ENCODE measurements around the gene XRCC2.

Gene XRCC2

GRCh38 chr7:152607007-152607406 lies 68.9 kb downstream of the XRCC2 start:
- Histone ChIP-seq H3K4me3 (replicated peaks; ENCODE audit: insufficient read depth, low read length) (no peak overlapping the region), H3K27me3 (ENCODE audit: insufficient read depth, poor library complexity, severe bottlenecking) (no peaks in the 10 kb centered on the region), H3K27ac (replicated peaks) (no peak overlapping the region)
- DNase-seq (ENCODE audit: low read depth in 1 of 2, low spot score in 1 of 2), result no peak
- TF ChIP-seq POLR2AphosphoS5 (IDR thresholded peaks at IDR 0.05; ENCODE audit: low read depth), result no peak
- TF ChIP-seq, protein P1, sequence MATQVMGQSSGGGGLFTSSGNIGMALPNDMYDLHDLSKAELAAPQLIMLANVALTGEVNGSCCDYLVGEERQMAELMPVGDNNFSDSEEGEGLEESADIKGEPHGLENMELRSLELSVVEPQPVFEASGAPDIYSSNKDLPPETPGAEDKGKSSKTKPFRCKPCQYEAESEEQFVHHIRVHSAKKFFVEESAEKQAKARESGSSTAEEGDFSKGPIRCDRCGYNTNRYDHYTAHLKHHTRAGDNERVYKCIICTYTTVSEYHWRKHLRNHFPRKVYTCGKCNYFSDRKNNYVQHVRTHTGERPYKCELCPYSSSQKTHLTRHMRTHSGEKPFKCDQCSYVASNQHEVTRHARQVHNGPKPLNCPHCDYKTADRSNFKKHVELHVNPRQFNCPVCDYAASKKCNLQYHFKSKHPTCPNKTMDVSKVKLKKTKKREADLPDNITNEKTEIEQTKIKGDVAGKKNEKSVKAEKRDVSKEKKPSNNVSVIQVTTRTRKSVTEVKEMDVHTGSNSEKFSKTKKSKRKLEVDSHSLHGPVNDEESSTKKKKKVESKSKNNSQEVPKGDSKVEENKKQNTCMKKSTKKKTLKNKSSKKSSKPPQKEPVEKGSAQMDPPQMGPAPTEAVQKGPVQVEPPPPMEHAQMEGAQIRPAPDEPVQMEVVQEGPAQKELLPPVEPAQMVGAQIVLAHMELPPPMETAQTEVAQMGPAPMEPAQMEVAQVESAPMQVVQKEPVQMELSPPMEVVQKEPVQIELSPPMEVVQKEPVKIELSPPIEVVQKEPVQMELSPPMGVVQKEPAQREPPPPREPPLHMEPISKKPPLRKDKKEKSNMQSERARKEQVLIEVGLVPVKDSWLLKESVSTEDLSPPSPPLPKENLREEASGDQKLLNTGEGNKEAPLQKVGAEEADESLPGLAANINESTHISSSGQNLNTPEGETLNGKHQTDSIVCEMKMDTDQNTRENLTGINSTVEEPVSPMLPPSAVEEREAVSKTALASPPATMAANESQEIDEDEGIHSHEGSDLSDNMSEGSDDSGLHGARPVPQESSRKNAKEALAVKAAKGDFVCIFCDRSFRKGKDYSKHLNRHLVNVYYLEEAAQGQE (IDR thresholded peaks at IDR 0.05; ENCODE audit: insufficient replicate concordance, low read depth), result no peak
- TF ChIP-seq SPI1 (IDR thresholded peaks at IDR 0.05; ENCODE audit: borderline replicate concordance, low read depth), result no peak
- no peak for TF ChIP-seq GABPA (IDR thresholded peaks at IDR 0.05; ENCODE audit: low read depth)

DNA sequence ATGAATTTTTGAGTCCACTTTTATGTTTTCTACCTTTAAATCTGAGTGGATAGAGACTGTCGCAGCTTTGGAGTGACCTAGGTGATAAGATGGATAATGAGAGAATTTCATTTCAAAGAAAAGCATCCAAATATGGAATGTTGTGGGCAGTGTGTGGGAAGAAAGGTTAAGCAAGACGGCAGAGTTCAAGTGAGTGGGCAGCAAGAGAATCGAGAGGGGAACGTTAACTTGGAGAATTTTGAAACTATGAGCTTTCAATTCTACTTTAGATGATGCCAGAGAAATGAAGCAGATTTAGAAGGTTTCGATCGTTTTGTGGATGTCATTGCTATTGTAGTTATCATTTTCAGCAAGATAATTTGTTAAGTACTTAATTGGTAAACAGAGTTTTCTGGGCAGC lies 73.0 kb downstream of the XRCC2 start:
- TF ChIP-seq GABPA (IDR thresholded peaks at IDR 0.05; ENCODE audit: low read depth), result no peak
- no peak for TF ChIP-seq SPI1 (IDR thresholded peaks at IDR 0.05; ENCODE audit: borderline replicate concordance, low read depth)
- TF ChIP-seq POLR2AphosphoS5 (IDR thresholded peaks at IDR 0.05; ENCODE audit: low read depth), result no peak
- TF ChIP-seq, protein P1 (IDR thresholded peaks at IDR 0.05; ENCODE audit: insufficient replicate concordance, low read depth), result no peak
- TF ChIP-seq, protein P2, sequence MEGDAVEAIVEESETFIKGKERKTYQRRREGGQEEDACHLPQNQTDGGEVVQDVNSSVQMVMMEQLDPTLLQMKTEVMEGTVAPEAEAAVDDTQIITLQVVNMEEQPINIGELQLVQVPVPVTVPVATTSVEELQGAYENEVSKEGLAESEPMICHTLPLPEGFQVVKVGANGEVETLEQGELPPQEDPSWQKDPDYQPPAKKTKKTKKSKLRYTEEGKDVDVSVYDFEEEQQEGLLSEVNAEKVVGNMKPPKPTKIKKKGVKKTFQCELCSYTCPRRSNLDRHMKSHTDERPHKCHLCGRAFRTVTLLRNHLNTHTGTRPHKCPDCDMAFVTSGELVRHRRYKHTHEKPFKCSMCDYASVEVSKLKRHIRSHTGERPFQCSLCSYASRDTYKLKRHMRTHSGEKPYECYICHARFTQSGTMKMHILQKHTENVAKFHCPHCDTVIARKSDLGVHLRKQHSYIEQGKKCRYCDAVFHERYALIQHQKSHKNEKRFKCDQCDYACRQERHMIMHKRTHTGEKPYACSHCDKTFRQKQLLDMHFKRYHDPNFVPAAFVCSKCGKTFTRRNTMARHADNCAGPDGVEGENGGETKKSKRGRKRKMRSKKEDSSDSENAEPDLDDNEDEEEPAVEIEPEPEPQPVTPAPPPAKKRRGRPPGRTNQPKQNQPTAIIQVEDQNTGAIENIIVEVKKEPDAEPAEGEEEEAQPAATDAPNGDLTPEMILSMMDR (IDR thresholded peaks at IDR 0.05; ENCODE audit: insufficient read depth, low read length), result no peak
- Histone ChIP-seq H3K4me3 (replicated peaks; ENCODE audit: insufficient read depth, low read length) (no peak overlapping the region), H3K27me3 (ENCODE audit: insufficient read depth, poor library complexity, severe bottlenecking) (no peaks in the 10 kb centered on the region), H3K27ac (replicated peaks) (no peak overlapping the region)
- no peak for DNase-seq (ENCODE audit: low read depth in 1 of 2, low spot score in 1 of 2)

DNA sequence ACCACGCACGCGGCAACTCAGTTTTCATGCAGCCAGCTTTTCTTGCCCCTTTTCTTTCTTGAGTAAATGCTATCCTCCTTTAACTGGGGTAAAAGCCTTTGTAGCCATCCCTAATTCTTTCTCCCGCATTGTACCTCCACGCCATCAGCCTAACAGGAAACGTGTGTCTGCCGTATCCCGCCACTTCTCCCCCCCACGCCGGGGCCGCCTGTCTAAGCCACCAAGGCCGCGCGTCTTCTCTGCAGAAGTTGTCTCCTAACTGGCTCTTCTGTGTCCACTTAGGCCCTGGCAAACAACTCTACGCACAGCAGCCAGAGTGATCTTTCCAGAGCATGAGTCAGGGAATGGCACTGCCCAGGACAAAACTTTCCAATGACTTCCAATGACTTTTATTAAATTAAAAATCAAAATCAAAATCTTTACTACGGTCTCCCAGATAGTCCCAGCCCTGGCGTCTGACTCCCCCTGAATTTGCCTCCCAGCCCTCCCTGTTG lies 74.6 kb downstream of the XRCC2 start:
- Histone ChIP-seq H3K27me3 (ENCODE audit: insufficient read depth, poor library complexity, severe bottlenecking) (no peaks in the 10 kb centered on the region), H3K4me3 (replicated peaks; ENCODE audit: insufficient read depth, low read length) (no peak overlapping the region), H3K27ac (replicated peaks) (no peak overlapping the region)
- TF ChIP-seq GABPA (IDR thresholded peaks at IDR 0.05; ENCODE audit: low read depth), result no peak
- TF ChIP-seq, protein P1 (IDR thresholded peaks at IDR 0.05; ENCODE audit: insufficient replicate concordance, low read depth), result no peak
- TF ChIP-seq POLR2AphosphoS5 (IDR thresholded peaks at IDR 0.05; ENCODE audit: low read depth), result no peak
- TF ChIP-seq, protein P2 (IDR thresholded peaks at IDR 0.05; ENCODE audit: insufficient read depth, low read length), result no peak
- no peak for TF ChIP-seq SPI1 (IDR thresholded peaks at IDR 0.05; ENCODE audit: borderline replicate concordance, low read depth)
- no peak for DNase-seq (ENCODE audit: low read depth in 1 of 2, low spot score in 1 of 2)

Measured in HL-60 (cell line).